Measurements from ENCODE around the gene CACFD1. TPM values are rescaled to one million over a fixed set of nuclear protein-coding genes. Genes with fewer than 3 reads are reported as not detected.
A peak's percentile ranks its signal among the peaks of the same experiment; 100 is the strongest.

Gene CACFD1
- 6.9 TPM for total RNA-seq (2021; ENCODE audit: unreplicated experiment)
- polyA plus RNA-seq (2012) = 6.7 and 7.8 TPM in 2 replicates
- Bru-seq, nascent RNA = percentile 43 among the genes with signal in this experiment
- percentile 40 among the genes with signal in this experiment for BruChase-seq, experiment 1, labeled RNA remaining after a 6-hour chase
- percentile 52 among the genes with signal in this experiment for BruChase-seq, experiment 2, labeled RNA remaining after a 2-hour chase
- long read RNA-seq, transcript CACFD1-202 (5 exons, 2,794 nt) = major isoform, 5 of 22 reads
- long read RNA-seq, partial matches to known transcripts = 4 of 22 reads
- long read RNA-seq, other reads (novel, unspliced or antisense) = 9 of 22 reads

DNA sequence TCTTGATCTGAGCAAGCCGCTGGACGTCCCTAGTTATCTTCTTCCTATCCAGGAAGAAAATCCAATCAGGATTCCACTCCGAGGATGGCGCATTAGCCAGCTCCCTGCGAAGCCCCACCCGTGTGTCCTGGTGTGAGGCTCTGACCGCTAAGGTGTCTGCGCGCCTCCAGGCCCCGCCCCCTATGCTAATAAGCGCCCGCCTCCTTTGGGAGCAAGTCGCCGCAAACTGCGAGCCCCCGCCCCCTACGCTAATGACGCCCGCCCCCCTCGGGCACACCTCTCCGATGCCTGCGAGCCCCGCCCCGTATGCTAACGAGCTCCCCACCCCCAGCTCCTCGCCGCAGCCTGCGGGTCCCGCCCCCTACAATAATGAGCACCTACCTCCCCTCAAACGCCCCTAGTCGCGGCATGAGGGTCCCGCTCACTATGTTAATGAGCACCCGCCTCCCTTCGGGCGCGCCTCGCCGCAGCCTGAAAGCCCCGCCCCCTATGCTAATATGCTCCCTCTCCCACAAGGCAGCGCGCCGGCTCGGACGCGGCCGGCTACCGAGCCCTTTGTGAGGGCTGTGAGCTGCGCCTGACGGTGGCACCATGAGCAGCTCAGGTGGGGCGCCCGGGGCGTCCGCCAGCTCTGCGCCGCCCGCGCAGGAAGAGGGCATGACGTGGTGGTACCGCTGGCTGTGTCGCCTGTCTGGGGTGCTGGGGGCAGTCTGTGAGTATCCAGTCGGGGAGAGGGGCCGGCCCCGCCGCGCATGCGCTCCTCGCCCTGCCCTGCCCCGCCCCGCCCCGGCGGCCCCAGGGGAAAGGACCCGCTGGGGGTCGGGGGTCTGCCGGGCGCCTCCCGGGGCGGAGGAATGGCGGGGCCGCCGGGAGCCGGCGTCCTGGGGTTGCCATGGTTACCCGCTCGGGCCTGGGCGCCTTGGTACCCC lies at the start of gene CACFD1:
TSS of gene CACFD1 (plus strand) at position 503 of the 929 bp plus-strand sequence. CDS start at position 592, 89 bp downstream.
- H3K4me2 ChIP-seq (ENCODE audit: low read length) = peak within 1 kb of the TSS; percentile 81
- no peaks in the 10 kb centered on the region for H4K20me1 ChIP-seq (ENCODE audit: insufficient read depth)
- H3K9me2 ChIP-seq (ENCODE audit: insufficient read depth) = no peaks in the 10 kb centered on the region
- DNase-seq (ENCODE audit: low read depth, low spot score) (peak; percentile 85), ATAC-seq (peak; percentile 85)
- H3K36me3 ChIP-seq (ENCODE audit: control insufficient read depth in 1 of 2, insufficient read depth in 2 of 2, low read length in 2 of 2) = no peaks in the 10 kb centered on the region
- H3K4me1 ChIP-seq (ENCODE audit: control insufficient read depth in 1 of 2, insufficient read depth in 2 of 2, low read length in 2 of 2) = peaks cover 16 to 17% of the 10 kb centered on the region in 2 experiments
- H3K9me3 ChIP-seq (ENCODE audit: control insufficient read depth in 1 of 2, insufficient read depth in 1 of 2, low read depth in 1 of 2, low read length in 2 of 2) = no peaks in the 10 kb centered on the region
- TF ChIP-seq POLR2AphosphoS5 (IDR thresholded peaks at IDR 0.05; ENCODE audit: low read depth, low read length) (peak; percentile 65), RAD21 (IDR thresholded peaks at IDR 0.05; ENCODE audit: low read depth) (no peak), SP1 (IDR thresholded peaks at IDR 0.05; ENCODE audit: low read depth) (peak; percentile 50)
- peak within 1 kb of the TSS; percentile 76 for H3K9ac ChIP-seq (ENCODE audit: low read length)
- peak within 1 kb of the TSS; percentile 64 to 67 for H3K4me3 ChIP-seq (replicated peaks in 1 of 2; ENCODE audit: low read depth in 1 of 2, low read length in 2 of 2)
- no TSS peak for BruUV-seq (replicated peaks)
- no peaks in the 10 kb centered on the region for H3K27me3 ChIP-seq (ENCODE audit: insufficient read depth, low read length)
- intact Hi-C loops (cut with micrococcal nuclease) = loop anchor here (5.0 kb wide), 1 partner anchor 42 kb away; the partner anchor contains the start of gene REXO4
- ChIA-PET POLR2A (interaction anchor here (0.6 to 1.5 kb wide), 10 partner anchors 10 to 221 kb away, joined by 3 to 8 read pairs (median 3); partner anchors contain the start of genes ADAMTS13, MED22 and RPL7A), RAD21 (ENCODE audit: low non-redundant PET in 1 of 2, low total read pairs in 2 of 2, uncharacterized antibody in 2 of 2, unreplicated experiment in 2 of 2) (interaction anchor here (0.5 to 1.2 kb wide), 4 partner anchors 15 to 354 kb away, joined by 3 to 5 read pairs (median 4); no protein-coding TSS in a partner anchor), CTCF (interaction anchor here (0.7 to 1.2 kb wide), 9 partner anchors 10 to 438 kb away, joined by 3 to 10 read pairs (median 3); partner anchors contain the start of gene REXO4)
- H2AFZ ChIP-seq (ENCODE audit: low read depth, low read length, poor library complexity, severe bottlenecking) = peak within 1 kb of the TSS; percentile 39
- peak within 1 kb of the TSS; percentile 97 for H3K27ac ChIP-seq (ENCODE audit: low read depth, low read length)
- no peaks in the 10 kb centered on the region for H3K79me2 ChIP-seq (ENCODE audit: insufficient read depth, low read length)

DNA sequence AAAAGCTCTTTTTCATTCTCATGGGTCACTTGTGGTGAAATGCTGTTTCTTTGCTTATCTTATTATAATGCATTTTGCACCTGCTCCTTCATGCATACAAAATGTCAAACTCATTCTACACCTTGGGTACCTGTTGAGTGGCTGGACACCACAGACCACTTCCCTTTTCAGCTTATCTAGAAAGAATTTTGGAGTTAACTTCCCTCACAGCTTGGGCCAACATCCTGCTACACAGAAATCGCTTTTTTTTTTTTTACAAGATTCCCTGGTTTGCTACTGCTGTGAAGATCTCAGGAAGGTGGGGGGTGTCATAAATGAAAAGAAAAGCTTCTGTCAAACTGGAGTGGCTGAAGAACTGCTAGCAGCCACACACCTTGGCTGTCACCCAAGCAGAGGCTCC lies 44.6 kb upstream of the CACFD1 start:
- no peaks in the 10 kb centered on the region for H4K20me1 ChIP-seq (ENCODE audit: insufficient read depth)
- no peaks in the 10 kb centered on the region for H3K27me3 ChIP-seq (ENCODE audit: insufficient read depth, low read length)
- H3K27ac ChIP-seq (ENCODE audit: low read depth, low read length) = no peak overlapping the region
- H3K4me3 ChIP-seq (replicated peaks in 1 of 2; ENCODE audit: low read depth in 1 of 2, low read length in 2 of 2) = no peak overlapping the region
- CTCF ChIA-PET = no interaction called here
- H3K9me2 ChIP-seq (ENCODE audit: insufficient read depth) = no peaks in the 10 kb centered on the region
- H3K36me3 ChIP-seq (ENCODE audit: control insufficient read depth in 1 of 2, insufficient read depth in 2 of 2, low read length in 2 of 2) = peaks cover 22 to 50% of the 10 kb centered on the region in 2 experiments; a peak in 2 of 4 replicates
- H2AFZ ChIP-seq (ENCODE audit: low read depth, low read length, poor library complexity, severe bottlenecking) = no peak overlapping the region
- POLR2A ChIA-PET = no interaction called here
- TF ChIP-seq SP1 (IDR thresholded peaks at IDR 0.05; ENCODE audit: low read depth) = no peak
- H3K79me2 ChIP-seq (ENCODE audit: insufficient read depth, low read length) = peaks cover 63% of the 10 kb centered on the region
- H3K9me3 ChIP-seq (ENCODE audit: control insufficient read depth in 1 of 2, insufficient read depth in 1 of 2, low read depth in 1 of 2, low read length in 2 of 2) = no peaks in the 10 kb centered on the region
- no peak overlapping the region for H3K4me2 ChIP-seq (ENCODE audit: low read length)
- intact Hi-C loops (cut with micrococcal nuclease) = loop anchor here (5.0 kb wide), 1 partner anchor 47 kb away; no protein-coding TSS in a partner anchor
- RAD21 ChIA-PET (ENCODE audit: low non-redundant PET in 1 of 2, low total read pairs in 2 of 2, uncharacterized antibody in 2 of 2, unreplicated experiment in 2 of 2) = no interaction called here
- no TSS peak for BruUV-seq (replicated peaks)
- DNase-seq (ENCODE audit: low read depth, low spot score) (no peak), ATAC-seq (no peak)
- no peak overlapping the region for H3K9ac ChIP-seq (ENCODE audit: low read length)
- peaks cover 7 to 21% of the 10 kb centered on the region in 2 experiments; a peak in 3 of 4 replicates for H3K4me1 ChIP-seq (ENCODE audit: control insufficient read depth in 1 of 2, insufficient read depth in 2 of 2, low read length in 2 of 2)
